Glutamatergic neuron (in vitro differentiated cells): ENCODE results near the gene MAP3K9. TPM values are rescaled to one million over a fixed set of nuclear protein-coding genes. Genes with fewer than 3 reads are reported as not detected.
"Not testable (repeated sequence)": the region's sequence is repeated elsewhere in the genome, so short reads cannot be mapped to it uniquely, and the experiment has no call there.

Experiments used
- DNase-seq: peaks from one replicate; pipeline ENCODE4 v3.0.0; 2022
- H3K27ac Mint-ChIP-seq: one replicate; pipeline ENCODE4 v1.8.0; 2020; ENCODE audit warnings: mild to moderate bottlenecking, mixed read lengths, inconsistent platforms; ENCODE audit not compliant: unreplicated experiment
- H3K27me3 Mint-ChIP-seq: one replicate; pipeline ENCODE4 v1.8.0; 2020; ENCODE audit warnings: mild to moderate bottlenecking, moderate library complexity, mixed read lengths, inconsistent platforms; ENCODE audit not compliant: unreplicated experiment
- H3K36me3 Mint-ChIP-seq: one replicate; pipeline ENCODE4 v1.8.0; 2020; ENCODE audit warnings: mild to moderate bottlenecking, mixed read lengths, inconsistent platforms; ENCODE audit not compliant: unreplicated experiment
- H3K4me1 Mint-ChIP-seq: one replicate; pipeline ENCODE4 v1.8.0; 2020; ENCODE audit warnings: mild to moderate bottlenecking, low read depth, mixed read lengths, inconsistent platforms; ENCODE audit not compliant: unreplicated experiment
- H3K4me3 Mint-ChIP-seq: one replicate; pipeline ENCODE4 v1.8.0; 2020; ENCODE audit warnings: mild to moderate bottlenecking, mixed read lengths, inconsistent platforms; ENCODE audit not compliant: unreplicated experiment
- H3K9me3 Mint-ChIP-seq: one replicate; pipeline ENCODE4 v1.8.0; 2020; ENCODE audit warnings: mild to moderate bottlenecking, moderate library complexity, mixed read lengths, inconsistent platforms; ENCODE audit not compliant: unreplicated experiment
- total RNA-seq: library from RNA; stranded (reverse); fragmentation: NEBNext Ultra II Directional; extraction: Animal tissue kit (Norgen Biotek cat#: 25700); gene quantifications from one replicate; pipeline ENCODE4 v1.2.1, GENCODE V29; 2021; ENCODE audit not compliant: unreplicated experiment
- TF ChIP-seq, protein P1 (sequence below): fragments of 200-600 bp; sonication (generic); IDR thresholded peaks from one replicate; pipeline ENCODE4 v1.5.0; 2021; ENCODE audit not compliant: partially characterized antibody, unreplicated experiment

MAP3K9 gene
- total RNA-seq, 1 donor from 2014 or later: 20.0 TPM

DNA sequence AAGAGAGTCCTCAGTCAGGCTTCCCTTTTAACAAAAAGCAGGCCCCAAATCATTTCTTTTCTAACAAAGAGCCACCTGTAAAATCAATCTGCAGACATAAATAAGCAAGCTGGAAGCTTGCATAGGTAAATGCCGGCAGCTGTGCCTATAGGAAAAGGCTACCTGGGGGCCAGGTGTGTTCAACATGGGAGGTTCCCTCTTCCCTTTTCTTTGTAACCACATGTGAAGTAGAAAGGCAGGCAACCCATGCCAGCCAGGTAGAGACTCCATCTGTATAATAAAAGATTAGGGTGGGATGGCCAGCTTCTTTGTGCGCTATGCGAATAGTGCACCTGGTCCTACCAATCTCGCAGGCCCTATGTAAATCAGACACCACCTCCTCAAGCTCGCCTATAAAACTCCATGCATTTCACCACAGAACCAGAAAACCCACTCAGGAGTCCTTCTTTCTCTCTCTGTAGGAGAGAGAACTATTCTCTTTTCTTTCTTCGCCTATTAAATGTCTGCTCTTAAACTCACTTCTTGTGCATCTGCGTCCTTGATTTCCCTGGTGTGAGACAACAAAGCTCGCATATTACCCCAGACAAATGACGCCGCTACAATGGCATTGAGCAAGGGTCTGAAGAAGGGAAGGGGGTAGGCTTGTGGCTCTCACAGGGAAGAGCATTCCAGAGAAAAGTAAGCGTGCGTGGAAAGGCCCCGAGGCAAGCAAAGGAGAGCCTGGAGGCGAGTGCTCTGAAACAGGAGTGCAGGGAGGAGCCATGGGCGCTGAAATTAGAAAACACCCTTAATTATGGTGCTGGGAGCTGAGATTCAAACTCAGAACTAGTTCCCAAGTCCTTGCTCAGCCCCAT, 100.4 kb downstream of the MAP3K9 start:
- TF ChIP-seq, protein P1, sequence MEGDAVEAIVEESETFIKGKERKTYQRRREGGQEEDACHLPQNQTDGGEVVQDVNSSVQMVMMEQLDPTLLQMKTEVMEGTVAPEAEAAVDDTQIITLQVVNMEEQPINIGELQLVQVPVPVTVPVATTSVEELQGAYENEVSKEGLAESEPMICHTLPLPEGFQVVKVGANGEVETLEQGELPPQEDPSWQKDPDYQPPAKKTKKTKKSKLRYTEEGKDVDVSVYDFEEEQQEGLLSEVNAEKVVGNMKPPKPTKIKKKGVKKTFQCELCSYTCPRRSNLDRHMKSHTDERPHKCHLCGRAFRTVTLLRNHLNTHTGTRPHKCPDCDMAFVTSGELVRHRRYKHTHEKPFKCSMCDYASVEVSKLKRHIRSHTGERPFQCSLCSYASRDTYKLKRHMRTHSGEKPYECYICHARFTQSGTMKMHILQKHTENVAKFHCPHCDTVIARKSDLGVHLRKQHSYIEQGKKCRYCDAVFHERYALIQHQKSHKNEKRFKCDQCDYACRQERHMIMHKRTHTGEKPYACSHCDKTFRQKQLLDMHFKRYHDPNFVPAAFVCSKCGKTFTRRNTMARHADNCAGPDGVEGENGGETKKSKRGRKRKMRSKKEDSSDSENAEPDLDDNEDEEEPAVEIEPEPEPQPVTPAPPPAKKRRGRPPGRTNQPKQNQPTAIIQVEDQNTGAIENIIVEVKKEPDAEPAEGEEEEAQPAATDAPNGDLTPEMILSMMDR: no peak
- no peaks in the 10 kb centered on the region for H3K4me1 Mint-ChIP-seq
- DNase-seq: no peak

DNA sequence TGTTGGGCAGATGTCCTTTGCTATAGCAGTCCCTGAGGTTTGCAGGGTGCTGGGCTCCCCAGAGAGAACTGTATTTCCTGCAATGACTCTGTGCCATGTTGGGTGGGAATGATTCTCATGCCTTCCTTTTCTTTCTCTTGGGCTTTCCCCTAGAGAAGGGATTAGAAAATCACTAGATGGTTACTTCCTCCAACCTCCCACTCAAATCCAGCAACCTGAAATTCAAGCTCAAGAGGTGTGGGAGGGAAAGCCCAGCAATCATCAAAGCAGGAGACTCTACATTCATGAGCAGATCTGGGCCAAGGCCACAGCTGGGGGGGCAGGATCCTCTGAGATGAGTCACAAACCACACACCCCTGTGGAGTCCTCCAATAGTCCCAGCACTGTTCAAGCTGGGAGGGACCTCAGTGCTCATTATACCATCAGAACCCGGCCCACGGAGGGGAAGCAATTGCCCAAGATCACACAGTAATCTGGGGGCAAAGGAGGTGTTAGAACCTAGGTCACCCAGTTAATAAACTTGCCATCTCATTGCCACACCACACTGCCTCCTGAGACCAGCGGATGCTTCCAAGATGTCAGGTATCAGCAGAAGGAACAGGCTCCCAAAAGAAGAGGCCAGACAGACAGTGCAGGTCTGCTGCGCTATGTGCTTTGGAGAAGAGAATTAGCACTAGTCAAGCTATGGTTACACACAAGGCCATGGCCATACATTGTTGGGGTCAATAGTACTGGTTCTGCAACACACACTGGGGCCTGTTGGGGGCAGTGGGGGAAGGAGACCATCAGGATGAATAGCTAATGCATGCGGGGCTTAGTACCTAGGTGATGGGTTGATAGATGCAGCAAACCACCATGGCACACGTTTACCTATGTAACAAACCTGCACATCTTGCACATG, 101.9 kb downstream of the MAP3K9 start:
- peaks cover 4% of the 10 kb centered on the region for H3K36me3 Mint-ChIP-seq
- no peak overlapping the region for H3K27ac Mint-ChIP-seq
- DNase-seq: no peak
- TF ChIP-seq, protein P1: no peak
- H3K4me3 Mint-ChIP-seq: no peak overlapping the region
- no peaks in the 10 kb centered on the region for H3K4me1 Mint-ChIP-seq
- H3K9me3 Mint-ChIP-seq: no peaks in the 10 kb centered on the region
- peaks cover 1% of the 10 kb centered on the region for H3K27me3 Mint-ChIP-seq

More for the DNA sequence above, 100.4 kb downstream of the MAP3K9 start:
- Mint-ChIP-seq H3K9me3 (no peaks in the 10 kb centered on the region), H3K36me3 (peaks cover 4% of the 10 kb centered on the region), H3K27me3 (peaks cover 2% of the 10 kb centered on the region), H3K4me3 (no peak overlapping the region), H3K27ac (no peak overlapping the region)

DNA sequence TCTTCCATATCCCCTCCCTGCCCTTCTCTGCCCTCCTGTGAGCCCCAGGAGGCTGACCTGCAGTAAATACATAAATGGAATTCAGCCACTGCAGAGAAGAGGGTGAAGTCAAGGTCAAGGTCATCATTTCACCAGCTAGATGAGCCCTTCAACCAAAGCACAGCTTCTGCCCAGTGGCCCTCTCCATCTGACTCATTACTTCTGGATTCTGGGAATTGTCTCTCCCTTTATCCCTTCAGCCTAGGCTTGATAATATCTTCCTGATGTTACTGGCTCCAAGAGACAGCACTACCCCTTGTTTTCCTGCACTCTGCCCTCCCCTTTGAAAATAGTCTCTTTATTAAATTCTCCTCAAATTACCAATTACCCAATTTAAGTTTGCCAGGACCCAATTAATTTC, 103.1 kb downstream of the MAP3K9 start:
- Mint-ChIP-seq H3K9me3 (peaks cover 2% of the 10 kb centered on the region), H3K27me3 (peaks cover 2% of the 10 kb centered on the region), H3K27ac (no peak overlapping the region), H3K36me3 (peaks cover 4% of the 10 kb centered on the region), H3K4me3 (no peak overlapping the region), H3K4me1 (no peaks in the 10 kb centered on the region)
- TF ChIP-seq, protein P1: no peak
- no peak for DNase-seq

DNA sequence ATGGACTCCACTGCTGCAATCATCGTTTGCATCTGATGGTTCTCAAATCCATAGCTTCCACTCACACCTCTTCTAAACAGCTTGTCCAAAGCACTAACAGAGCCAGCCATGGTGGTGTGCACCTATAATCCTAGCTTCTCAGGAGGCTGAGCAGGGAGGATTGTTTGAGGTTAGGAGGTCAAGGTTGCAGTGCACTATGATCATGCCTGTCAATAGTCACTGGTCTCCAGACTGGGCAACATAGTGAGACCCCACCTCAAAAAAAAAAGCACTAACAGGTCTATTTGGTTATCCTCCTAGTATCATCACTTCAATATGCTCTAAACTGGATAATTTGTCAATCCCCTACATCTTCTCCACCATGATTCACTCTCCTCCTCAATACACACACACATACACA, 104.4 kb downstream of the MAP3K9 start:
- Mint-ChIP-seq H3K4me3 (no peak overlapping the region), H3K27ac (no peak overlapping the region), H3K36me3 (peaks cover 4% of the 10 kb centered on the region), H3K4me1 (no peaks in the 10 kb centered on the region), H3K27me3 (peaks cover 2% of the 10 kb centered on the region), H3K9me3 (peaks cover 2% of the 10 kb centered on the region)
- TF ChIP-seq, protein P1: no peak
- no peak for DNase-seq

DNA sequence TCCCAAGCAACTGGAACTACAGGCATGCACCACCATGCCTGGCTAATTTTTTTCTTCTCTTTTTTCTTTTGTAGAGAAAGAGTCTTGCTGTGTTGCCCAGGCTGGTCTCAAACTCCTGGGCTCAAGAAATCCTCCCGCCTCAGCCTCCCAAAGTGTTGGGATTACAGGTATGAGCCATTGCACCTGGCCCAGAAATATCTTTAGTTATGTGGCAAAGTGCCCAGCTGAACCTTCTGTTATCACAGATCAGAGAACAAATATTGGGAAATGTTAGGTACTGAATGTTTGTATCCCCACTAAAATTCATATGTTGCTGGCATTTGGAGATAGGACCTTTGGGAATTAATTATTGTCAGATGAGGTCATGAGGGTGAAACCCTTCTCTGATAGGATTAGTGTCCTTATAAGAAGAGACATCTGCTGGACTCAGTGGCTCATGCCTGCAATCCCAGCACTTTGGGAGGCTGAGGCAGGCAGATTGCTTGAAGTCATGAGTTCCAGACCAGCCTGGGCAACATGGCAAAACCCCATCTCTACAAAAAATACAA, 105.6 kb downstream of the MAP3K9 start:
- H3K4me1 Mint-ChIP-seq, H3K4me3 Mint-ChIP-seq, H3K27me3 Mint-ChIP-seq, DNase-seq, H3K36me3 Mint-ChIP-seq, H3K27ac Mint-ChIP-seq, H3K9me3 Mint-ChIP-seq: not testable (repeated sequence)
